Stimulated activated CD4-positive, alpha-beta T cell treated with anti-CD3 and anti-CD28 coated beads, Interleukin-4, amount 100 ng/mL, for 48 hours (primary cell): Measurements from ENCODE around the gene HLA-DQB1.

Experiments used
- DNase-seq, 2 donors: peaks; one replicate each; pipeline ENCODE4 v3.0.0-alpha.2; 2020; ENCODE audit warnings: low read depth in 2 of 2

Gene HLA-DQB1

DNA sequence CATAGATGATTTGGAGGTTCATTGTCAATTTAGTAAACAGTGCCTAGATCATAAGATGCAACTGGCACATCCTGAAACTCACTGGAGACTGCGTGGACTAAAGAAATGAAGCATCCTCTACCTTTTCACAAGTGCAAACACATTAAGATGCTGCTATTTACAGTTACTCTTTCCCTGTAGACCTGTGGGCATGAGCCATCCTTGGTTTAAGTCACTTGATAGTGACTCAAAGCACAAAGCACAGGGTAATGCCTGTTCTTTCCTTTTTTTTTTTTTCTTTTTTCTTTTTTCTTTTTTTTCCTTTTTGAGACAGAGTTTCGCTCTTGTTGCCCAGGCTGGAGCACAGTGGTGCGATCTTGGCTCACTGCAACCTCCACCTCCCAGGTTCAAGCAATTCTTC is 39.2 kb downstream of the HLA-DQB1 start:
- no peak for DNase-seq

DNA sequence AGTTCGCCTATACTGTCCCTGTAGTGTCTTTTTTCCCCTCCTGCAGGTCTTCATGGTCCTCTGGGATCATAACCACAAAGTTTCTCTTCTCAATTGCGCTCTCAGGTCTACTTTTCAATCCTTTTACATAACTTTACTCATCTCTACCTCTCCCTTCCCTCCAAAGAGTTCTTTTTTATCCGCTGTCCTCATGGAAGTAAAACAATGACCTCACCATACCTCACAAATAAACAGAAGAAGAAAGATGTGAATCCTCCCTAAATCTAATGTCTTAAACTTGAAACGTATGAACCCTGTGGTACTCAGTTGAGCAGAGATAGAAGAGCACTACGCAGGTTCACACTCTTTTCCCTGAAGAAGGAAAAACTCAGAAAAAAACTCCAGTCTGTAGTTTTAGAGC is 41.3 kb downstream of the HLA-DQB1 start:
- DNase-seq = no peak

DNA sequence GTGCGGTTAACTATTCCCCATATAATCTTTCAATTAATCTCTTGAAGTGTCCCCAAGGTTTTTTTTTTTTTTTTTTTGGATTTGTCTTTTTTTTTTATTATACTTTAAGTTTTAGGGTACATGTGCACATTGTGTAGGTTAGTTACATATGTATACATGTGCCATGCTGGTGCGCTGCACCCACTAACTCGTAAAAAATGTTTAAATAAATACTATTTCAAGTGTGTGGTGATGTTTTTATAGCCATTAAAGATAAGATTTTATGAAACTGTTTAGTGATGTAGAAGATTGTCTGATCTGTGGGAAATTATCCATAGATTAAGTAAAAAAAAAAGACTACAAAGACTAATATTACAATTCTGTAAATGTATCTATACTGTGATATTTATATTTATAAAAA is 41.9 kb downstream of the HLA-DQB1 start:
- DNase-seq = no peak

DNA sequence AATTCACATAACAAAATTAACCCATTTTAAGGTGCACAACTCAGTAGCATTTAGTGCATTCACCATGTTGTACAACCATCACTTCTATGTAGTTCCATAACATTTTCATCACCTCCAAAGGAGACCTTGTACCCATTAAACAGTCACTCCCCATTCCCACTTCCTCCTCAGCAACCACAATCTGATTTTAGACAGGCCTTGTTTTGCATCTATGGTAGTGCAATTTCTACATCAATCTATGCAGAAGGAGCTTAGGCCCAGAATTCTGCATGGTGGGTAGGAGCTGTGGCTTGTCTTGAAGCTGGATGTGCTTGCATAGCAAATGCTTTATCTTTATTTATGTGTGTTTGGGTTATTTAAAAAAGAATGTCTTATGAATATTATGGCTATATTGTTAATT is 42.8 kb downstream of the HLA-DQB1 start:
- DNase-seq = no peak

DNA sequence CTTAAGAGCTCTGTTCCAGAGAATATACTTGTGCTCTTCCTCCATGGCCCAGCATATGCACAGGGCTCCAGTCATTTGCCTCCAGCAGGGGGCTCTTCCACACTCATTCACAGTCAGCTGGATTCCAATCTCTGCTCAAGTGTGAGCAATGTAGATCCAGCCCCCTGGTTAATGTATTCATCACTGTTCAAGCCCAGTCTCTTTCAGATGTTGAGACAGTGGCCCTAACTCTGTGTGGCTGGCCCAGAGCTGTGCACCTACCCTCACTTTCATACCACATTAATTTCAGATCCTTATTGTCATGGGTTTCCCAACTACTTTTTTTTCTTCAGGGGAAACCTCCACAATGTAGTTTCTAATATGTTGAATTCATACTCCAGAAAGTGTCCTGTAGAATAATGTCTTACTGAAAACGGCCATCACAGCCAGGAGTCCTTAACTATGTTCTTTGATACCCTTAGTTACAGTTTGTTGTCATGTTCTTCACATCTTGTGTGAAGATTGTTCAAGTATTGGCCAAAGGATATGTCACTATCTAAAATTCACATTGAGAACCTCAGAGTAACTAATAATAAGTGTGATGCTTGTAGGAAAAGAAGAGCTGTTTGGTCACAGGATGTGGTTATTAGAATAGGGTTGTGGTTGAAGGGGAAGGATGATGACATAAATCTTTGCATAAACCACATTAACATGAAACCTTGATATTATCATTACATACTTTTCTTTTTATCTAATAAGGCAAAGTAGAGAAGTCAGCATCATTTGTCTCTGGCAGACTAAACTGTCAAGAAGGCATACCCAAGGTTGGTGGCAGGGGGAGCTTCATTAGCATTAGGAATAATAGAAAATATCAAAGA is 43.7 kb downstream of the HLA-DQB1 start:
- DNase-seq = peak; percentile 15 to 26

DNA sequence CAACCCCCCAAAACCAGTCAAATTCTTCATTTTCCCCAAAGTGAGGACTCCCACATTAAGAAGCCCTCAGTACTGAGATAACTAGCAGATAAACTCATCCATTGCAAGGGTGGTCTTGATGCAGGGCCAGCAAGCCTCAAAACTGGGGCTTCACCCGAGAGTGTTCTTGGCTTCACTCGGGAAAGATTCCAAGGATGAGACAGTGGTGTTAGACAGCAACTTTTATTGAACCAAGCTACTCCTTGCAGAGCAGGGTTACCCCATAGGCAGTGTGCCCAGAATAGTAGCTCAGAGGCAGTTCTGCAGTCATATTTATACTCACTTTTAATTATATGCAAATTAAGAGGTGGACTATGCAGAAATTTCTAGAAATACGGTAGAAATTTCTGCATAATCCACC is 45.1 kb downstream of the HLA-DQB1 start:
- DNase-seq = no peak

DNA sequence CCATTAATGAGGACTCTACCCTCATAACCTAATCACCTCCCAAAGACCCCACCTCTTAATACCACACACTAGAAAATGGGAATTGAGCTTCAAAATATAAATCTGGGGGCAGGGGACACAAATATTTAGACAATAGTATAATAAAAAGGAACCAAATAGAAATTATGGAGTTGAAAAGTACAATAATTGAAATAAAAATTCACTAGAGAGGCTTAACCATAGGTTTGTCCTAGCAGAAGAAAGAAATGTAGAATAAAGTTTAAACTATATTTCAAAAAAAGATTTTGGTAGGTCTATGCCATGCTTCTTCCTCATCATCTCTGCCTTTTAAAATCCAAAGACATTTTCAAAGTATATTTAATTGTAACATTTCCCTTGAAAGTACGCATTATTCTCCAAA is 48.7 kb downstream of the HLA-DQB1 start:
- no peak for DNase-seq

DNA sequence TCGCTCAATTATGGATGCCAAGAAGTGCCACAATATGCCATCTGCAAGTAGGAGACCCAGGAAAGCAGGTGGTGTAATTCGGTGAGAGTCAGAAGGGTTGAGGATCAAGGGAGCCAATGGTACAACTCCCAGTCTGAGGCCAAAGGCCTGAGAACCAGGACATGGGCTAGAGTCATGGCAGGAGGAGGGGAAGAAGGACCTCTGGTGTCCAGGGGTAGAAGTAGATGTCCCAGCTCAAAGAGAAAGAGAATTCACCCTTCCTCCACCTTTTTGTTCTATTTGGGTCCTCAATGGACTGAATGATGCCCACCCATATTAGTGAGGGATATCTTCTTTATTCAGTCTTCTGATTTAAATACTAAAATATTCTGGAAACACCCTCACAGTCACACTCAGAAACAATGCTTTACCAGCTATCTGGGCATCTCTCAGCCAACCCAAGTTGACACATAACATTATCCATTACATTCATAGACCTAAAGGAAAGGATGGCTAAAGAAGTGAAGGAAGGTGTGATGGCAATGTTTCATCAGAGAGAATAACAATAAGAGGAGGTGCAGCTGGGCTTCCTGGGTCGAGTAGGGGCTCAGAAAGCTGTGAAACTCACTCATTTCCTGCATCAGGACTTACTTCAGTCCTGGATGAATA is 50.4 kb downstream of the HLA-DQB1 start:
- DNase-seq = no peak

DNA sequence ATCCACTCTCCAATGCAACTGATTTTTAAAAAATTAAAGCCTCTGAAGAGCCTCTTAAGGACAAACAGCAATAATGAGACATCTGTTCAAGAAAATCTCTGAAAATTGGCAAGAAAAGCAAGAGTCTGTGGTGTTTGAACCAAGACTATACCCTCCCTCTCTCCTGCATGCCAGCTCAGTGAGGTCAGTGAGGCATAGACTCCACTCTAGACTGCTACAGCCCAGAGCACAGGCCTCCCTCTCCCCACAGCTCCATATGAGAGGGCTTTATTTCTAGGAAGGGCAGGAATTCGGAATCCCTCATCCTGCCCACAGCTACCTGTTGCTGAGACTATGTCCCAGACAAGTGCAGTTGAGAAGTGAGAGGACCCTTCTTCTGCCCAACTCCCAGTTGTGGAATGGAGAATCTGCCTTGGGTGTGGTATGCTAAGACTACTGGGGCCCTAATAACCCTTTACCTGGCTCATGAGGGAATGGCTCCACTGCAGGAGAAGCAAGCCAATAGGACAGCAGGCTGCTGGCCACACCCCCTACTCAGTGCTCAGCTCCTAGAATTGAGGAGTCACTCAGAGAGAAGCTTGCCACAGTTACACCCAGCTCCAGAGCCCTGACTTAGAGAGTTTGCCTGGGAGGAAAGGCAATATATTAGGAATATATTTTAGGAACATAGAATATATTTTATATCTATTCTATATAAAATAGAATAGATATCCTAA is 51.9 kb downstream of the HLA-DQB1 start:
- DNase-seq = no peak

DNA sequence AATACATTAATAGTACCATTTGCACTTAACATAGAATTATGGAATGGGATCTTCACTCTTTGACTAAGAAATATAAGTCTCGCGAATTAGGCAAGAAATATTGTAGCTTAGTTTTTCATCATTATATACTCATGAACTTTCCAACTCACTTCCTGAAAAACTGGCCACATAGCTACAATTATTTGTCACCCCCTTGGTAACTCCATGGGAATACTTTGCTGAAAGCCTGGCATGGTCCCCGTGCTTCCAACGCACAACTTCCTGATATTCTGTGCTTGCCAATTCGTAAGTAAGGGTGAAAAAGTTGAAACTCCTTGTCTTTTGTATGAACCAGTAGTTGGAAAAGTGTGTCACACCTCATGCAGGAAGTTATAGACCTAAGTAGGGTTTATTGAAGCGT is 53.0 kb downstream of the HLA-DQB1 start:
- no peak for DNase-seq

DNA sequence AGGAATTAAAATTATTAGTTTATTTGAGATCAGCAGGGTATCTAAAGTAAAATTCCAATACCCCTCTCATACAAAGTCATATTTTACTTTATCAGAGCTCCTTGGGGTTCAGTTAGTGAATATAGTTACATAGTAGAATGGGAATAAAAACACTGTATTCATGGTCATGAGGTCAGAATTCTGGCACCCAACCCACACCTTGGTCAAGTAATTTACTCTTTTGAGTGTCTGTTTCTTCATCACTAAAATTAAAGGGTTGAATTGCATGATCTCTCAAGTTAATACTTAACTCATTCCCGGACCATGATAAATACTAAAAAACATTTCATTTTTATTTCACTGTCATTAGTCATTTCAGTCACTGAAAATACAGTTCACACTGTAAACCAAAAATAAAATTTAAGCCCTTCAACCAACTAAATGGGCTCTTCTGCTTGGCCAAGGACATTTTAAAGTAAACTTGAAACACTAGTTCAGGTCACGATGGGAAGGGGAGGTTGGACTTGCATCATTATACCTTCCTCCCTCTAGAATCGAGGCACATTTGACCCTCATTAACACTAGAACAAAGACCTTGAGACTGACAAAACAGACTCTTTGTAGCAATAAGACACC is 55.7 kb downstream of the HLA-DQB1 start:
- DNase-seq = no peak

DNA sequence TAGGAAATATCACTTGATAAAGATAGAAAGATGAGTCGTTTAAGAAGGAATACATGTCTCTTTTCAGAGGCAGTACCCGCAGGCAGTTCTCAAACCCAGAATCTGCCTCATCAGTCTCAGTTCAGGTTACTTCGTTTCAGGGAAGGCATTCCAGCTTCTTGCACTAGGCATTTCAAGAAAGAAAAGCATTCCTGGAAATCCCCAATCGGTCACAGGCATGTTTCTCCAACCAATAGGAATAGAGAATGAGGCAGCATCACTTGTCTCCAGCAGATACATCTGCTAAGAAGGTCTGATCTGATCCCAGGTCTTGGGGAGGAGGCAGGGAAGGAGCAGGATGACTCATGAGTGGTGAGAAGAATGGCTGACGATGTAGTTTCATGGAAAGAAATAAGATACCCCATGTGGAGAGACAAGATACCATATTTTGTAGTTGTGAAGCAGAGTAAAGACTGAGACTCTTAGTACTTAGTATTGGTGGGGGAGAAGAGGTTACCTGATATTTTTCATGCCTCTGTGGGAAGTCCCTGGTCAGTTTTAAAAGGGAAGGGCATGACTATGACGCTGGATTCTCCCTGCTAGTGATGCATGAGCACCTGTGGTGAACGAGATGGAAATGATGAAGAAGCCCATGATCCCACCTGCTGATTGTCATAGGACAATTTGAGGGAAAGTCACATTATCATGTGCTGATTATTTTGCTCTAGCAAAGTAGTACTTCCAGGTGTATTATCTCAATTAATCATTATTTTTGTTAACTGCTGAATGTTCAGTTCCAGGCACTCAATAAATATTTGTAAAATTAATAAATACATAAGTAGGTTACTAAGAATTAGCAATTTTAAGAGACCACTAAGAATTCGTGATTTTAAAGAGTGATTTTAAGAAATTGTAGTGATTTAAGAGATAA is 56.5 kb downstream of the HLA-DQB1 start:
- peak in 1 of 2 donors; percentile 28 for DNase-seq
